Smooth muscle cell (in vitro differentiated cells): Measurements from ENCODE around the gene PRM2. TPM values are rescaled to one million over a fixed set of nuclear protein-coding genes. Genes with fewer than 3 reads are reported as not detected.

Experiments
- DNase-seq: peaks from one replicate; lab custom pipeline; 2025; ENCODE audit not compliant: unreplicated experiment; lab: John Stamatoyannopoulos, UW
- H2AFZ ChIP-seq: fragments of 200-600 bp; sonication (generic); 2 replicates; pipeline ENCODE4 v1.6.0; 2016; ENCODE audit warnings: antibody characterized with exemption, low read depth, mild to moderate bottlenecking
- H3F3A ChIP-seq: fragments of 200-600 bp; sonication (generic); 2 replicates; pipeline ENCODE4 v1.6.0; 2017; ENCODE audit warnings: antibody characterized with exemption, low read depth
- H3K27ac ChIP-seq: fragments of 200-600 bp; sonication (generic); 2 replicates; pipeline ENCODE4 v1.5.1; 2016; ENCODE audit warnings: low read depth, mild to moderate bottlenecking
- H3K27me3 ChIP-seq: fragments of 200-600 bp; sonication (generic); 2 replicates; pipeline ENCODE4 v1.6.1; 2016; ENCODE audit warnings: low read depth, mild to moderate bottlenecking
- H3K36me3 ChIP-seq: fragments of 200-600 bp; sonication (generic); 2 replicates; pipeline ENCODE4 v1.5.1; 2016; ENCODE audit warnings: low read depth
- H3K4me1 ChIP-seq: fragments of 200-600 bp; sonication (generic); 2 replicates; pipeline ENCODE4 v1.5.1; 2016; ENCODE audit warnings: low read depth
- H3K4me2 ChIP-seq: fragments of 200-600 bp; sonication (generic); 2 replicates; pipeline ENCODE4 v1.6.0; 2016; ENCODE audit warnings: mild to moderate bottlenecking
- H3K4me3 ChIP-seq: fragments of 200-600 bp; sonication (generic); 2 replicates; pipeline ENCODE4 v1.5.1; 2016; ENCODE audit warnings: mild to moderate bottlenecking
- H3K79me2 ChIP-seq: fragments of 200-600 bp; sonication (generic); 2 replicates; pipeline ENCODE4 v1.6.0; 2016; ENCODE audit warnings: low read depth, mild to moderate bottlenecking
- H3K9ac ChIP-seq: fragments of 200-600 bp; sonication (generic); 2 replicates; pipeline ENCODE4 v1.6.0; 2016; ENCODE audit warnings: low read depth
- H3K9me3 ChIP-seq: fragments of 200-600 bp; sonication (generic); replicated peaks from 2 replicates; pipeline ENCODE4 v1.5.1; 2016; ENCODE audit warnings: low read depth
- H4K20me1 ChIP-seq: fragments of 200-600 bp; sonication (generic); 2 replicates; pipeline ENCODE4 v1.6.0; 2016; ENCODE audit warnings: low read depth
- WGBS: methylation state at CpG from one replicate; pipeline ENCODE4 v1.1.7; 2016; ENCODE audit warnings: low lambda C conversion rate; 5-methylcytosine and 5-hydroxymethylcytosine counted together
- polyA plus RNA-seq: library from polyadenylated mRNA; unstranded; fragments of >200 nt; fragmentation: Nextera tagmentation; extraction: Ambion mirVana; gene quantifications from 2 replicates; pipeline ENCODE4 v1.2.1, GENCODE V29; 2016
- total RNA-seq: library from RNA; depleted of rRNA; stranded (reverse); fragments of >200 nt; gene quantifications from 2 replicates; pipeline ENCODE4 v1.2.3, GENCODE V29; 2014
- TF ChIP-seq, protein P1 (sequence below): fragments of 200-600 bp; sonication (generic); IDR thresholded peaks from 2 replicates; pipeline ENCODE4 v1.5.1; 2017; ENCODE audit warnings: borderline replicate concordance, mild to moderate bottlenecking, antibody characterized with exemption; ENCODE audit not compliant: insufficient read depth, poor library complexity, severe bottlenecking

The PRM2 gene
- total and polyA plus RNA-seq, 2 experiments from 2014 or later, result not detected

DNA sequence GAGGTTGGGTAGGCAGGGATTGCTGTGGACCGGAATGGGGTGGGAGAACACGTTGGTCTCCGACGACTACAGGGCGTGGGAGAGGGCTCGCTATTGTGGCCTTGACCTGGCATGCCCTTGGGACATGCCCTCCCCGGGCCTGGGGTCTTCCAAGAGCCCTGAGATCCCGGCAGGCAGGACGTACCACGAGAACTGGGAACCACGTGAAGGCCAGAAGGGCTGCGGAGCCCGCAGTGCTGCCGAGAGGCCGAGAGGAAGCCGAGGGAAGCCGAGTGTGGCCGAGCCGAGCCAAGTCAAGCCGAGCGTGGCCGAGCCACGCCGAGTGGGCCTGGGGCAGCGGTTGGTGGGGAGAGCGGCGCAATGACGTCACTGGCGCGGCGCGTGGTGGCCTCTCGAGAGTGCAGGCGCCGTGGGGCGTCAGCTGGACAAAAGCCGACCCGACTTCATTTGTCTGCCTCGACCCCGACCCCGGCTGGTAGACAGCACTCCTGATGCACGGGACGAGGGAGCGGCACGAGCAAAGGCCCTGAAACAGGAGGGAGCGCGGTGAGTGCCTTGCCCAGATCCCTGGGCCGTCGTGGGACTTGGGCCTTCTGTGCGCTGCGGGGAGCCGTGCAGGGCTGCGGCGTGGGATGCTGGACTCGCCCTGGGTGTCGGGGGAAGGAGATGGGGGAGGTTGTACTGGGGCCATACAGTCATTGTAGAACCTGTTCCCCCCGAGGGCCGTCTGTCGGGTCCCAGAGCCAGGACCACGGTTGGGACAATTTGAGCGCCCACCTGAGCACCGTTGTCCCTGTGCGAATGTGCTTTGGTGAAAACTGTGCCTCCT, 26.8 kb downstream of the PRM2 start:
- Histone ChIP-seq H3K4me2 (no peak overlapping the region), H3K4me3 (no peak overlapping the region), H3K9me3 (no peaks in the 10 kb centered on the region), H3K27me3 (no peaks in the 10 kb centered on the region), H4K20me1 (peaks cover 24% of the 10 kb centered on the region), H3K4me1 (peaks cover 10% of the 10 kb centered on the region), H3K36me3 (no peaks in the 10 kb centered on the region), H3F3A (peaks cover 18% of the 10 kb centered on the region), H3K27ac (no peak overlapping the region), H3K9ac (no peak overlapping the region), H2AFZ (no peak overlapping the region), H3K79me2 (peaks cover 9% of the 10 kb centered on the region)
- TF ChIP-seq, protein P1, sequence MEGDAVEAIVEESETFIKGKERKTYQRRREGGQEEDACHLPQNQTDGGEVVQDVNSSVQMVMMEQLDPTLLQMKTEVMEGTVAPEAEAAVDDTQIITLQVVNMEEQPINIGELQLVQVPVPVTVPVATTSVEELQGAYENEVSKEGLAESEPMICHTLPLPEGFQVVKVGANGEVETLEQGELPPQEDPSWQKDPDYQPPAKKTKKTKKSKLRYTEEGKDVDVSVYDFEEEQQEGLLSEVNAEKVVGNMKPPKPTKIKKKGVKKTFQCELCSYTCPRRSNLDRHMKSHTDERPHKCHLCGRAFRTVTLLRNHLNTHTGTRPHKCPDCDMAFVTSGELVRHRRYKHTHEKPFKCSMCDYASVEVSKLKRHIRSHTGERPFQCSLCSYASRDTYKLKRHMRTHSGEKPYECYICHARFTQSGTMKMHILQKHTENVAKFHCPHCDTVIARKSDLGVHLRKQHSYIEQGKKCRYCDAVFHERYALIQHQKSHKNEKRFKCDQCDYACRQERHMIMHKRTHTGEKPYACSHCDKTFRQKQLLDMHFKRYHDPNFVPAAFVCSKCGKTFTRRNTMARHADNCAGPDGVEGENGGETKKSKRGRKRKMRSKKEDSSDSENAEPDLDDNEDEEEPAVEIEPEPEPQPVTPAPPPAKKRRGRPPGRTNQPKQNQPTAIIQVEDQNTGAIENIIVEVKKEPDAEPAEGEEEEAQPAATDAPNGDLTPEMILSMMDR, result no peak
- no peak for DNase-seq
- WGBS, result 96% methylated on average over 56 of the region's 63 CpGs

DNA sequence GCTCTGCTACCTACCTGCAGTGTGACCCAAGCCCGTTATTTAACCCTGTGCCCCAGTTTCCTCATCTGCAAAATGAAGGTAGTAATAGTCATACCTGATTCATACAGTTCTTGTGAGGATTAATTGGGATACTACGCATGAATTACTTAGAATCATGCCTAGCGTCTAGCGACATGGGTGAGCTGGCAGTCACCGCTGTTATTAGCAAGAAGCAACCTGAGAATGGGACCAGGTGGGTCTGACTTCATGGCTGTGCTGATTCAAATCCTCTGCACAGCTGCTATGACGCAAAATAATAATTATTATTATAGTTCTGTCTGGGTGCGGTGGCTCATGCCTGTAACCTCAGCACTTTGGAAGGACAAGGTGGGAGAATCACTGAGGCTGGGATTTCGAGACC, 28.1 kb downstream of the PRM2 start:
- Histone ChIP-seq H2AFZ (no peak overlapping the region), H3K27me3 (no peaks in the 10 kb centered on the region), H3K4me1 (no peaks in the 10 kb centered on the region), H4K20me1 (peaks cover 10% of the 10 kb centered on the region), H3K4me2 (no peak overlapping the region), H3K36me3 (no peaks in the 10 kb centered on the region), H3F3A (peaks cover 10% of the 10 kb centered on the region), H3K9ac (no peak overlapping the region), H3K4me3 (no peak overlapping the region), H3K27ac (no peak overlapping the region), H3K9me3 (no peaks in the 10 kb centered on the region), H3K79me2 (no peaks in the 10 kb centered on the region)
- WGBS, result 96% methylated on average over 8 of the region's 8 CpGs
- DNase-seq, result no peak
- TF ChIP-seq, protein P1, result no peak

DNA sequence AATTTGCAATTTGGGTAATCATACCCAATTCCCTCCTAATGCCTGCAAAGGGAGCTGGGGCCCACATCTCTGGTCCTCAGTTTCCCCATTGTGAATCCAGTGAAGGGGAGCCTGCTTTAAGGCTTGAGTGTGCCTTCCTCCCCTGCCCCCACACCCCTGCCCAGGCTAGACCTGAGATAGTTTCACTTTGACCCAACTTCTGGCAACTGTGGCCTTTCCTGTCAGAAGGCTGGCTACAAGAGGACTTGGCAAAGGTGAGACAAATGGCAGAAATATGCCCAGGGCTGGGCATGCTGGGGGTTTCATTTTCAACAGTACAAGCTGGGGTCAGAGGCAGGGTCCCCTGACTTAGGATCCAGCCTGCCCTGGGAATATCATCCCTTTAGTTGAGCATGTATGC, 30.3 kb downstream of the PRM2 start:
- H3K27ac ChIP-seq, result no peak overlapping the region
- DNase-seq, result no peak
- H3K9me3 ChIP-seq, result no peaks in the 10 kb centered on the region
- no peak overlapping the region for H2AFZ ChIP-seq
- H3K4me1 ChIP-seq, result no peaks in the 10 kb centered on the region
- TF ChIP-seq, protein P1, result no peak
- H3K36me3 ChIP-seq, result no peaks in the 10 kb centered on the region
- H3K4me3 ChIP-seq, result no peak overlapping the region
- no peak overlapping the region for H3K9ac ChIP-seq
- H4K20me1 ChIP-seq, result no peaks in the 10 kb centered on the region
- H3K79me2 ChIP-seq, result no peaks in the 10 kb centered on the region
- no peaks in the 10 kb centered on the region for H3K27me3 ChIP-seq
- no peak overlapping the region for H3K4me2 ChIP-seq
- H3F3A ChIP-seq, result peaks cover 4% of the 10 kb centered on the region
